ENCODE data around the gene AGMO.

Gene AGMO

DNA sequence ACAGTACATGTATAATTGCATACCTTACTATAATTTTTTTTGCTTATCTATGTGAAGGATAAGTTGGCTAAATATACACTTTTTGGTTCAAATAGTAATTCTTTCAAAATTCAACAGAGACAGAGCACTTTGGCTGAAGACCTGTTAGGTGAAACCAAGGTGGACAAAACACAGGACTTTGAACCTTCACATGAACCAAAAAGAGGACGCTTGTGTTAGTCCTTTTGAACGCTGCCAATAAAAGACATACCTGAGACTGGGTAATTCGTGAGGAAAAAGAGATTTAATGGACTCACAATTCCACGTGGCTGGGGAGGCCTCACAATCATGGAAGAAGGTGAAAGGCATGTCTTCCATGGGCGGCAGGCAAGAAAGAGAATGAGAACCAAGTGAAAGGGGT, 4.7 kb upstream of the AGMO start:
- Histone ChIP-seq H3K36me3 (no peaks in the 10 kb centered on the region), H3K4me1 (ENCODE audit: control insufficient read depth in 1 of 2, insufficient read depth in 1 of 2, low read depth in 1 of 2, low read length in 1 of 2) (no peaks in the 10 kb centered on the region), H3K27ac (no peak overlapping the region), H3K4me3 (ENCODE audit: low read depth in 1 of 2, low read length in 1 of 2) (no peak overlapping the region), H3K27me3 (no peaks in the 10 kb centered on the region), H3K9me3 (no peaks in the 10 kb centered on the region)
- TF ChIP-seq, protein P1, sequence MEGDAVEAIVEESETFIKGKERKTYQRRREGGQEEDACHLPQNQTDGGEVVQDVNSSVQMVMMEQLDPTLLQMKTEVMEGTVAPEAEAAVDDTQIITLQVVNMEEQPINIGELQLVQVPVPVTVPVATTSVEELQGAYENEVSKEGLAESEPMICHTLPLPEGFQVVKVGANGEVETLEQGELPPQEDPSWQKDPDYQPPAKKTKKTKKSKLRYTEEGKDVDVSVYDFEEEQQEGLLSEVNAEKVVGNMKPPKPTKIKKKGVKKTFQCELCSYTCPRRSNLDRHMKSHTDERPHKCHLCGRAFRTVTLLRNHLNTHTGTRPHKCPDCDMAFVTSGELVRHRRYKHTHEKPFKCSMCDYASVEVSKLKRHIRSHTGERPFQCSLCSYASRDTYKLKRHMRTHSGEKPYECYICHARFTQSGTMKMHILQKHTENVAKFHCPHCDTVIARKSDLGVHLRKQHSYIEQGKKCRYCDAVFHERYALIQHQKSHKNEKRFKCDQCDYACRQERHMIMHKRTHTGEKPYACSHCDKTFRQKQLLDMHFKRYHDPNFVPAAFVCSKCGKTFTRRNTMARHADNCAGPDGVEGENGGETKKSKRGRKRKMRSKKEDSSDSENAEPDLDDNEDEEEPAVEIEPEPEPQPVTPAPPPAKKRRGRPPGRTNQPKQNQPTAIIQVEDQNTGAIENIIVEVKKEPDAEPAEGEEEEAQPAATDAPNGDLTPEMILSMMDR (IDR thresholded peaks at IDR 0.05): no peak

DNA sequence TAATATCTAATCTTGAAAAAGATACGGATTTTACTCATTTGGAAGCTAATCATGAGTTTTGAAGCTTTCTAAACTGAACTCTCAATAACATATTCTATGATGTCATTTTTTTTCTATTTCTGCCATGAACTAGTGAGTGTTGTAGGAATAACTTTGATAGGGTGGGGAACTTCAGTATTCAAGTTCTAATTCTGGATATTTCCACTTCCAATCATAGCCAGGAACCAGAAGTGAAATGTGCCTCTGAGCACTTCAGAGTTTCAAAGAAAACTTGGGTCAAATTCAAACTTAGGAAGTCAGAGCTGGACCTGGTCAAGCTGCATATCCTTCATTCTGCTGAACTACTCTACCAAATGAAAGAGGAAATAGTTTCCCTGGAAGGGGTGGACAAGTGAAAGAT, 847 bp downstream of the AGMO start:
- TF ChIP-seq, protein P1 (IDR thresholded peaks at IDR 0.05): no peak
- Histone ChIP-seq H3K4me3 (ENCODE audit: low read depth in 1 of 2, low read length in 1 of 2) (no peak overlapping the region), H3K36me3 (no peaks in the 10 kb centered on the region), H3K9me3 (no peaks in the 10 kb centered on the region), H3K27me3 (no peaks in the 10 kb centered on the region), H3K27ac (no peak overlapping the region), H3K4me1 (ENCODE audit: control insufficient read depth in 1 of 2, insufficient read depth in 1 of 2, low read depth in 1 of 2, low read length in 1 of 2) (no peaks in the 10 kb centered on the region)

DNA sequence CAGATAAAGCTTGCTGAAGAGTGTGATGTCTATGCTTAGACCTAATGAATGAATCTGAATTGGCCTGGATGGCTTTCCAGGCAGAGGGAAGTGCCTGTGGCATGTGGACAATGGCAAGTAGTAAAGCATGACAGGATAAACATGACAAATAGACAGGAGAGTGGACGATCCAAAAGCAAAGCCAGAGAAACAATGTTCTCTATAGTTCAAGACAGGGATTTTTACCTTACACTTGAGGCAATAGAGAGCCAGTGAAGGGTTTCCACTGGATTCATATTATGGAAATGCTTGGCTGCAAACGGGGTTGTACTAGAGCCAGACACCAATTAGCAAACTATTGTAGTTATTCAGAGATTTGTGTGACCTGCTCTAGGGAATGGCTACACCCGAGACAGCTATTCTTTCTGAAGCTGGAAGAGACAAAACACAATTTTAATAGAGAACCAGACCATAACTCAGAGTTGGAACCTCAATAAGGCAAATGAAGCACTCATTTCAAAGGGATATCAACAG, 2.3 kb downstream of the AGMO start:
- no peak overlapping the region for H3K4me3 ChIP-seq (ENCODE audit: low read depth in 1 of 2, low read length in 1 of 2)
- no peaks in the 10 kb centered on the region for H3K27me3 ChIP-seq
- no peak overlapping the region for H3K27ac ChIP-seq
- TF ChIP-seq, protein P1 (IDR thresholded peaks at IDR 0.05): no peak
- no peaks in the 10 kb centered on the region for H3K4me1 ChIP-seq (ENCODE audit: control insufficient read depth in 1 of 2, insufficient read depth in 1 of 2, low read depth in 1 of 2, low read length in 1 of 2)
- H3K36me3 ChIP-seq: no peaks in the 10 kb centered on the region
- H3K9me3 ChIP-seq: no peaks in the 10 kb centered on the region

DNA sequence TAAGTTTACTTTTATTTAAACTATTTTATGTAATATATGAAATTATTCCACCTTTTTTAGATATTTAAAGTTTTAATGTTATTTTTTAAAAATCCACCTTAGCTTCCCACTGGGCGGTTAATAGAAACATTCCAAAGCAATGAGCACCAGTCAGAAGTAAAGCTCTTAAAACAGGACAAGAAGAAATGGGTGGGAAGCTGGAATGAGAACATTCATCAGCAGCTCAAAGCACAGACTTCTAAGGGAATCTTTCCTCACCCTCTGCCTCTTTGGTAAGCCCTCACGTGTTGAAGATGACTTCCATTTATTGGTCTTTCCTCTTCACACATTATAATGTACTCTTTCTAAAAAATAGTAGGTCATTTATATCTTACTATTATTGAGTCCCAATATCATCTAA, 3.1 kb downstream of the AGMO start:
- TF ChIP-seq, protein P1 (IDR thresholded peaks at IDR 0.05): no peak
- no peak overlapping the region for H3K4me3 ChIP-seq (ENCODE audit: low read depth in 1 of 2, low read length in 1 of 2)

DNA sequence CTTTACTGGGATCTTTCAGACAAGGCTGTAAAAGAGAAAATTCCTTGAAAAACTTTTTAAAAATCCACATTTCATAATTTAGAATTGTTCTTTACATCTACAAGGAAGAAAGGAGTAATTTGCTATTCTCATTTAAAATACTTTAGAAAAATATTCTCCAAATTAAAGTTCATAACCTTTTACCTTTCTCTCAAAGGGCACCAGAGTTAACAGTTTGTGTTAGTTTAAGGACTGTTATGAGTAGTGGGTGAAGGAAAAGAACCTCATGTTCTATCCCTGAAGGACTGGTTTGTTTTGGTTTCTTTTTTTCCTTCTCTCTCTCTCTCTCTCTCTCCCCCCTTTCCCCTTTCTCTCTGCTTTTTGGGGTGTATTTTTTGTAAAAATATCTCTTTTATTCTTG, 4.1 kb downstream of the AGMO start:
- Histone ChIP-seq H3K9me3 (no peaks in the 10 kb centered on the region), H3K4me1 (ENCODE audit: control insufficient read depth in 1 of 2, insufficient read depth in 1 of 2, low read depth in 1 of 2, low read length in 1 of 2) (no peaks in the 10 kb centered on the region), H3K36me3 (no peaks in the 10 kb centered on the region), H3K27me3 (no peaks in the 10 kb centered on the region), H3K4me3 (ENCODE audit: low read depth in 1 of 2, low read length in 1 of 2) (no peak overlapping the region), H3K27ac (no peak overlapping the region)
- TF ChIP-seq, protein P1 (IDR thresholded peaks at IDR 0.05): no peak

More for the DNA sequence above, 3.1 kb downstream of the AGMO start:
- no peaks in the 10 kb centered on the region for H3K9me3 ChIP-seq
- H3K27me3 ChIP-seq: no peaks in the 10 kb centered on the region
- H3K4me1 ChIP-seq (ENCODE audit: control insufficient read depth in 1 of 2, insufficient read depth in 1 of 2, low read depth in 1 of 2, low read length in 1 of 2): no peaks in the 10 kb centered on the region
- H3K36me3 ChIP-seq: no peaks in the 10 kb centered on the region
- no peak overlapping the region for H3K27ac ChIP-seq

DNA sequence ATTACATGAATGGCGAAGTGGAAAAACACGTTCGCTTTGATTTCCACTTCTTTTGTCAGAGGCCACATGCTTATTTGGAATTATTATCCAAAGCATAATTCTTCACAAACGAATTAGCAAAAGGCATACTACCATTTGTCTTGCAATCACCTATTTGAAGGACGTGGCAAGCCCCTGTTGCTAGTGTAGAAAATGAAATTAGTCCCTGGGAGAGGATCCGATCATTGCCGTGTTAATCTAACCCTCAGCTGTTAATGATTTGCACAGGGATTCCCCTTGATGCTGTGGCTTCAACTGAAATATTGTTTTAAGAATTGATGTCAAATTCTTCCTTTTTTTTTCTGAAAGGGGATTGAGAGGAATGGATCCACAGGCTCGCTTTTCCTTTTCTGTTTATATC, 4.6 kb downstream of the AGMO start:
- TF ChIP-seq, protein P1 (IDR thresholded peaks at IDR 0.05): no peak
- H3K4me3 ChIP-seq (ENCODE audit: low read depth in 1 of 2, low read length in 1 of 2): no peak overlapping the region
- no peaks in the 10 kb centered on the region for H3K36me3 ChIP-seq
- H3K27ac ChIP-seq: no peak overlapping the region
- no peaks in the 10 kb centered on the region for H3K4me1 ChIP-seq (ENCODE audit: control insufficient read depth in 1 of 2, insufficient read depth in 1 of 2, low read depth in 1 of 2, low read length in 1 of 2)
- H3K27me3 ChIP-seq: no peaks in the 10 kb centered on the region
- no peaks in the 10 kb centered on the region for H3K9me3 ChIP-seq

Data from neutrophil (primary cell).